Measurements from ENCODE around the gene HMG20A. TPM values are rescaled to one million over a fixed set of nuclear protein-coding genes. Genes with fewer than 3 reads are reported as not detected.

HMG20A gene
- total and polyA plus RNA-seq, 2 experiments from 2014 or later: 17.8 to 57.8 TPM

DNA sequence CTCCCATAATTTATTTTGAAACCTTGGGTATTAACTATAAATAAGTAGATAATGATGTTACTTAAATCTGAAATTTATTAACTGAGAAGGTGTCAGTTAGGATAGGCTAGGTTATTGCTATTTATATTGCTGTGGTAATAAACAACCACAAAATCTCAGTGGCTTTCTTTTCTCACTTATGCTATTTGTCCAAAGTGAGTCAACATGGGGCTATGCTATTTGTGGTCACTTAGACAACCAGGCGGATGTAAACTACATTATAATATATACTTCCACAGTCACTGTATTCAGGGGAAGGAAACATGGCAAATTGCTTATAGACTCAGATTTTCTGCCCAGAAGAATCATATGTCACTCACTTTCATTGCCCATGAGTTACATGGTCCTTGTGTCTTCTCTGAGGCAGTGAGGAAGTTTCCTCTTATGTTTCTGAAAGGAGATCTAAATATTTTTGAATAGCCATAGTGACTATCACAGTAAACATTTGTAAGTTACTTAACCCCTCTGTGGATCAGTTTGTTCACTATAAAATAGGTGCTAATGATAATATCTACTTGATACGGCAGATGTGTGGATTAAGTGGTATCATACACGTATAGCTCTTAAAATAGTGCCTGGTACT lies 19.8 kb downstream of the HMG20A start:
- no peak for DNase-seq (ENCODE audit: low spot score)
- Mint-ChIP-seq H3K4me1 (peaks cover 15% of the 10 kb centered on the region), H3K9me3 (no peaks in the 10 kb centered on the region), H3K27me3 (ENCODE audit: insufficient read depth, low read depth, poor library complexity) (peaks cover 3% of the 10 kb centered on the region), H3K36me3 (ENCODE audit: low read depth) (no peaks in the 10 kb centered on the region), H3K4me3 (no peak overlapping the region), H3K27ac (no peak overlapping the region)
- Histone ChIP-seq H3K4me1 (ENCODE audit: insufficient read depth) (peaks cover 5% of the 10 kb centered on the region; the same call in 1 of the 2 replicates), H4K20me1 (replicated peaks; ENCODE audit: insufficient read depth) (peaks cover 23% of the 10 kb centered on the region), H3K27ac (ENCODE audit: low read depth) (no peak overlapping the region), H3K27me3 (ENCODE audit: insufficient read depth) (no peaks in the 10 kb centered on the region), H3F3A (replicated peaks; ENCODE audit: low read depth) (0 out of 2 replicates have a peak, but pooled peaks cover 2% of the 10 kb centered on the region), H2AFZ (no peak overlapping the region), H3K4me2 (no peak overlapping the region), H3K4me3 (no peak overlapping the region), H3K79me2 (replicated peaks; ENCODE audit: insufficient read depth) (peaks cover 73% of the 10 kb centered on the region), H3K9me2 (ENCODE audit: insufficient read depth) (no peaks in the 10 kb centered on the region), H3K36me3 (ENCODE audit: insufficient read depth) (no peaks in the 10 kb centered on the region)
- TF ChIP-seq, protein P1, sequence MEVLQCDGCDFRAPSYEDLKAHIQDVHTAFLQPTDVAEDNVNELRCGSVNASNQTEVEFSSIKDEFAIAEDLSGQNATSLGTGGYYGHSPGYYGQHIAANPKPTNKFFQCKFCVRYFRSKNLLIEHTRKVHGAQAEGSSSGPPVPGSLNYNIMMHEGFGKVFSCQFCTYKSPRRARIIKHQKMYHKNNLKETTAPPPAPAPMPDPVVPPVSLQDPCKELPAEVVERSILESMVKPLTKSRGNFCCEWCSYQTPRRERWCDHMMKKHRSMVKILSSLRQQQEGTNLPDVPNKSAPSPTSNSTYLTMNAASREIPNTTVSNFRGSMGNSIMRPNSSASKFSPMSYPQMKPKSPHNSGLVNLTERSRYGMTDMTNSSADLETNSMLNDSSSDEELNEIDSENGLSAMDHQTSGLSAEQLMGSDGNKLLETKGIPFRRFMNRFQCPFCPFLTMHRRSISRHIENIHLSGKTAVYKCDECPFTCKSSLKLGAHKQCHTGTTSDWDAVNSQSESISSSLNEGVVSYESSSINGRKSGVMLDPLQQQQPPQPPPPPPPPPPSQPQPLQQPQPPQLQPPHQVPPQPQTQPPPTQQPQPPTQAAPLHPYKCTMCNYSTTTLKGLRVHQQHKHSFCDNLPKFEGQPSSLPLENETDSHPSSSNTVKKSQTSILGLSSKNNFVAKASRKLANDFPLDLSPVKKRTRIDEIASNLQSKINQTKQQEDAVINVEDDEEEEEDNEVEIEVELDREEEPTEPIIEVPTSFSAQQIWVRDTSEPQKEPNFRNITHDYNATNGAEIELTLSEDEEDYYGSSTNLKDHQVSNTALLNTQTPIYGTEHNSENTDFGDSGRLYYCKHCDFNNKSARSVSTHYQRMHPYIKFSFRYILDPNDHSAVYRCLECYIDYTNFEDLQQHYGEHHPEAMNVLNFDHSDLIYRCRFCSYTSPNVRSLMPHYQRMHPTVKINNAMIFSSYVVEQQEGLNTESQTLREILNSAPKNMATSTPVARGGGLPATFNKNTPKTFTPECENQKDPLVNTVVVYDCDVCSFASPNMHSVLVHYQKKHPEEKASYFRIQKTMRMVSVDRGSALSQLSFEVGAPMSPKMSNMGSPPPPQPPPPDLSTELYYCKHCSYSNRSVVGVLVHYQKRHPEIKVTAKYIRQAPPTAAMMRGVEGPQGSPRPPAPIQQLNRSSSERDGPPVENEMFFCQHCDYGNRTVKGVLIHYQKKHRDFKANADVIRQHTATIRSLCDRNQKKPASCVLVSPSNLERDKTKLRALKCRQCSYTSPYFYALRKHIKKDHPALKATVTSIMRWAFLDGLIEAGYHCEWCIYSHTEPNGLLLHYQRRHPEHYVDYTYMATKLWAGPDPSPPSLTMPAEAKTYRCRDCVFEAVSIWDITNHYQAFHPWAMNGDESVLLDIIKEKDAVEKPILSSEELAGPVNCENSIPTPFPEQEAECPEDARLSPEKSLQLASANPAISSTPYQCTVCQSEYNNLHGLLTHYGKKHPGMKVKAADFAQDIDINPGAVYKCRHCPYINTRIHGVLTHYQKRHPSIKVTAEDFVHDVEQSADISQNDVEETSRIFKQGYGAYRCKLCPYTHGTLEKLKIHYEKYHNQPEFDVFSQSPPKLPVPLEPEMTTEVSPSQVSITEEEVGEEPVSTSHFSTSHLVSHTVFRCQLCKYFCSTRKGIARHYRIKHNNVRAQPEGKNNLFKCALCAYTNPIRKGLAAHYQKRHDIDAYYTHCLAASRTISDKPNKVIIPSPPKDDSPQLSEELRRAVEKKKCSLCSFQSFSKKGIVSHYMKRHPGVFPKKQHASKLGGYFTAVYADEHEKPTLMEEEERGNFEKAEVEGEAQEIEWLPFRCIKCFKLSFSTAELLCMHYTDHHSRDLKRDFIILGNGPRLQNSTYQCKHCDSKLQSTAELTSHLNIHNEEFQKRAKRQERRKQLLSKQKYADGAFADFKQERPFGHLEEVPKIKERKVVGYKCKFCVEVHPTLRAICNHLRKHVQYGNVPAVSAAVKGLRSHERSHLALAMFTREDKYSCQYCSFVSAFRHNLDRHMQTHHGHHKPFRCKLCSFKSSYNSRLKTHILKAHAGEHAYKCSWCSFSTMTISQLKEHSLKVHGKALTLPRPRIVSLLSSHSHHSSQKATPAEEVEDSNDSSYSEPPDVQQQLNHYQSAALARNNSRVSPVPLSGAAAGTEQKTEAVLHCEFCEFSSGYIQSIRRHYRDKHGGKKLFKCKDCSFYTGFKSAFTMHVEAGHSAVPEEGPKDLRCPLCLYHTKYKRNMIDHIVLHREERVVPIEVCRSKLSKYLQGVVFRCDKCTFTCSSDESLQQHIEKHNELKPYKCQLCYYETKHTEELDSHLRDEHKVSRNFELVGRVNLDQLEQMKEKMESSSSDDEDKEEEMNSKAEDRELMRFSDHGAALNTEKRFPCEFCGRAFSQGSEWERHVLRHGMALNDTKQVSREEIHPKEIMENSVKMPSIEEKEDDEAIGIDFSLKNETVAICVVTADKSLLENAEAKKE (CRISPR knock-in tag; IDR thresholded peaks at IDR 0.05): no peak
- TF ChIP-seq, protein P2, sequence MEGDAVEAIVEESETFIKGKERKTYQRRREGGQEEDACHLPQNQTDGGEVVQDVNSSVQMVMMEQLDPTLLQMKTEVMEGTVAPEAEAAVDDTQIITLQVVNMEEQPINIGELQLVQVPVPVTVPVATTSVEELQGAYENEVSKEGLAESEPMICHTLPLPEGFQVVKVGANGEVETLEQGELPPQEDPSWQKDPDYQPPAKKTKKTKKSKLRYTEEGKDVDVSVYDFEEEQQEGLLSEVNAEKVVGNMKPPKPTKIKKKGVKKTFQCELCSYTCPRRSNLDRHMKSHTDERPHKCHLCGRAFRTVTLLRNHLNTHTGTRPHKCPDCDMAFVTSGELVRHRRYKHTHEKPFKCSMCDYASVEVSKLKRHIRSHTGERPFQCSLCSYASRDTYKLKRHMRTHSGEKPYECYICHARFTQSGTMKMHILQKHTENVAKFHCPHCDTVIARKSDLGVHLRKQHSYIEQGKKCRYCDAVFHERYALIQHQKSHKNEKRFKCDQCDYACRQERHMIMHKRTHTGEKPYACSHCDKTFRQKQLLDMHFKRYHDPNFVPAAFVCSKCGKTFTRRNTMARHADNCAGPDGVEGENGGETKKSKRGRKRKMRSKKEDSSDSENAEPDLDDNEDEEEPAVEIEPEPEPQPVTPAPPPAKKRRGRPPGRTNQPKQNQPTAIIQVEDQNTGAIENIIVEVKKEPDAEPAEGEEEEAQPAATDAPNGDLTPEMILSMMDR (conservative IDR thresholded peaks at IDR 0.05; ENCODE audit: low read depth in 2 of 2): no peak
- TF ChIP-seq, protein P3, sequence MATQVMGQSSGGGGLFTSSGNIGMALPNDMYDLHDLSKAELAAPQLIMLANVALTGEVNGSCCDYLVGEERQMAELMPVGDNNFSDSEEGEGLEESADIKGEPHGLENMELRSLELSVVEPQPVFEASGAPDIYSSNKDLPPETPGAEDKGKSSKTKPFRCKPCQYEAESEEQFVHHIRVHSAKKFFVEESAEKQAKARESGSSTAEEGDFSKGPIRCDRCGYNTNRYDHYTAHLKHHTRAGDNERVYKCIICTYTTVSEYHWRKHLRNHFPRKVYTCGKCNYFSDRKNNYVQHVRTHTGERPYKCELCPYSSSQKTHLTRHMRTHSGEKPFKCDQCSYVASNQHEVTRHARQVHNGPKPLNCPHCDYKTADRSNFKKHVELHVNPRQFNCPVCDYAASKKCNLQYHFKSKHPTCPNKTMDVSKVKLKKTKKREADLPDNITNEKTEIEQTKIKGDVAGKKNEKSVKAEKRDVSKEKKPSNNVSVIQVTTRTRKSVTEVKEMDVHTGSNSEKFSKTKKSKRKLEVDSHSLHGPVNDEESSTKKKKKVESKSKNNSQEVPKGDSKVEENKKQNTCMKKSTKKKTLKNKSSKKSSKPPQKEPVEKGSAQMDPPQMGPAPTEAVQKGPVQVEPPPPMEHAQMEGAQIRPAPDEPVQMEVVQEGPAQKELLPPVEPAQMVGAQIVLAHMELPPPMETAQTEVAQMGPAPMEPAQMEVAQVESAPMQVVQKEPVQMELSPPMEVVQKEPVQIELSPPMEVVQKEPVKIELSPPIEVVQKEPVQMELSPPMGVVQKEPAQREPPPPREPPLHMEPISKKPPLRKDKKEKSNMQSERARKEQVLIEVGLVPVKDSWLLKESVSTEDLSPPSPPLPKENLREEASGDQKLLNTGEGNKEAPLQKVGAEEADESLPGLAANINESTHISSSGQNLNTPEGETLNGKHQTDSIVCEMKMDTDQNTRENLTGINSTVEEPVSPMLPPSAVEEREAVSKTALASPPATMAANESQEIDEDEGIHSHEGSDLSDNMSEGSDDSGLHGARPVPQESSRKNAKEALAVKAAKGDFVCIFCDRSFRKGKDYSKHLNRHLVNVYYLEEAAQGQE (IDR thresholded peaks at IDR 0.05; ENCODE audit: unreplicated experiment): no peak
- TF ChIP-seq EZH2 (IDR thresholded peaks at IDR 0.05; ENCODE audit: low read depth, unreplicated experiment): no peak
- TF ChIP-seq ZNF114 (CRISPR knock-in tag; IDR thresholded peaks at IDR 0.05): no peak
- TF ChIP-seq ETS1 (IDR thresholded peaks at IDR 0.05): no peak
- no peak for TF ChIP-seq EZH2phosphoT487 (IDR thresholded peaks at IDR 0.05; ENCODE audit: unreplicated experiment)
- TF ChIP-seq ZNF331 (CRISPR knock-in tag; IDR thresholded peaks at IDR 0.05; ENCODE audit: low read depth): no peak
- ATAC-seq: no peak

Data from GM23338 (cell line).